BLaER1 (cell line): ENCODE data around the gene ZFP91.

Source experiments
- H3K27ac ChIP-seq: shearing (Covaris generic); formaldehyde crosslinking; 2 replicates; pipeline ENCODE4 v1.8.1; 2022
- H3K27me3 ChIP-seq: shearing (Covaris generic); formaldehyde crosslinking; 2 replicates; pipeline ENCODE4 v1.8.1; 2022
- H3K36me3 ChIP-seq: shearing (Covaris generic); formaldehyde crosslinking; 2 replicates; pipeline ENCODE4 v1.8.1; 2022
- H3K4me1 ChIP-seq: shearing (Covaris generic); formaldehyde crosslinking; 2 replicates; pipeline ENCODE4 v1.8.1; 2022
- H3K4me2 ChIP-seq: shearing (Covaris generic); formaldehyde crosslinking; 2 replicates; pipeline ENCODE4 v1.8.1; 2022
- H3K4me3 ChIP-seq: shearing (Covaris generic); formaldehyde crosslinking; 2 replicates; pipeline ENCODE4 v1.8.1; 2022
- H3K9ac ChIP-seq: shearing (Covaris generic); formaldehyde crosslinking; 2 replicates; pipeline ENCODE4 v1.8.1; 2022
- H3K9me3 ChIP-seq: shearing (Covaris generic); formaldehyde crosslinking; 2 replicates; pipeline ENCODE4 v1.8.1; 2022
- H4K20me1 ChIP-seq: shearing (Covaris generic); formaldehyde crosslinking; 2 replicates; pipeline ENCODE4 v1.8.1; 2022
- Cebpa-rat ChIP-seq: shearing (Covaris generic); IDR thresholded peaks from 2 replicates; pipeline ENCODE4 v1.8.1; 2022

Gene ZFP91

GRCh38 chr11:58573451-58574104 lies 5.3 kb upstream of the ZFP91 start:
- TF ChIP-seq Cebpa-rat = no peak
- Histone ChIP-seq H3K4me2 (peak overlapping the region; percentile 92), H3K36me3 (peaks cover 4% of the 10 kb centered on the region; the same call in 1 of the 2 replicates), H3K9ac (no peak overlapping the region; the same call in 1 of the 2 replicates), H3K27ac (peak overlapping the region; percentile 100), H3K9me3 (no peaks in the 10 kb centered on the region), H3K4me1 (peaks cover 45% of the 10 kb centered on the region), H4K20me1 (no peaks in the 10 kb centered on the region), H3K4me3 (peak overlapping the region; percentile 45), H3K27me3 (no peaks in the 10 kb centered on the region)

- H3K9ac ChIP-seq = peak overlapping the region; percentile 39; the same call in 1 of the 2 replicates
- H3K27ac ChIP-seq = peak overlapping the region; percentile 100
- H3K9me3 ChIP-seq = no peaks in the 10 kb centered on the region
- peaks cover 2% of the 10 kb centered on the region; the same call in 1 of the 2 replicates for H3K36me3 ChIP-seq
- H3K4me1 ChIP-seq = peaks cover 45% of the 10 kb centered on the region
- peak overlapping the region; percentile 92 for H3K4me2 ChIP-seq
- H4K20me1 ChIP-seq = peaks cover 2% of the 10 kb centered on the region
- H3K4me3 ChIP-seq = peak overlapping the region; percentile 98; the same call in 1 of the 2 replicates
- no peak for TF ChIP-seq Cebpa-rat
- no peaks in the 10 kb centered on the region for H3K27me3 ChIP-seq
Observed at GRCh38 chr11:58574881-58575280, 4.0 kb upstream of the ZFP91 start.

GRCh38 chr11:58575377-58576020 lies 3.4 kb upstream of the ZFP91 start, which contains the start of gene LPXN:
Gene LPXN, minus strand, starts transcription at chr11:58575856. Its CDS starts 84 bp downstream, at chr11:58575772.
- no peak for TF ChIP-seq Cebpa-rat
- H3K4me3 ChIP-seq = peak within 1 kb of the TSS; percentile 98
- H3K36me3 ChIP-seq = no peaks in the 10 kb centered on the region
- H3K27me3 ChIP-seq = no peaks in the 10 kb centered on the region
- H3K9me3 ChIP-seq = no peaks in the 10 kb centered on the region
- H4K20me1 ChIP-seq = peaks cover 8% of the 10 kb centered on the region
- peak within 1 kb of the TSS; percentile 100 for H3K27ac ChIP-seq
- peak within 1 kb of the TSS; percentile 100 for H3K9ac ChIP-seq
- peaks cover 47% of the 10 kb centered on the region for H3K4me1 ChIP-seq
- peak within 1 kb of the TSS; percentile 92 for H3K4me2 ChIP-seq

- Histone ChIP-seq H3K9me3 (no peaks in the 10 kb centered on the region), H4K20me1 (peaks cover 23% of the 10 kb centered on the region), H3K36me3 (0 out of 2 replicates have a peak, but pooled peaks cover 6% of the 10 kb centered on the region), H3K27ac (peak overlapping the region; percentile 100), H3K4me2 (peak overlapping the region; percentile 92), H3K9ac (peak overlapping the region; percentile 100), H3K4me1 (peaks cover 62% of the 10 kb centered on the region), H3K4me3 (peak overlapping the region; percentile 98), H3K27me3 (no peaks in the 10 kb centered on the region)
- no peak for TF ChIP-seq Cebpa-rat
Observed at GRCh38 chr11:58576887-58577471, 1.9 kb upstream of the ZFP91 start.

- peak; percentile 76 for TF ChIP-seq Cebpa-rat
- peak overlapping the region; percentile 100 for H3K9ac ChIP-seq
- H3K27ac ChIP-seq = peak overlapping the region; percentile 100
Observed at GRCh38 chr11:58577555-58578135, 1.2 kb upstream of the ZFP91 start.

GRCh38 chr11:58578136-58578634 lies 678 bp upstream of the ZFP91 start:
- TF ChIP-seq Cebpa-rat = no peak

More at GRCh38 chr11:58577555-58578135, 1.2 kb upstream of the ZFP91 start:
- Histone ChIP-seq H3K4me3 (peak overlapping the region; percentile 98), H3K36me3 (0 out of 2 replicates have a peak, but pooled peaks cover 6% of the 10 kb centered on the region), H3K27me3 (no peaks in the 10 kb centered on the region), H3K9me3 (no peaks in the 10 kb centered on the region), H4K20me1 (peaks cover 30% of the 10 kb centered on the region), H3K4me2 (peak overlapping the region; percentile 92), H3K4me1 (peaks cover 67% of the 10 kb centered on the region)

GRCh38 chr11:58579192-58580129 lies 598 bp downstream of the ZFP91 start:
- H3K27ac ChIP-seq = peak overlapping the region; percentile 100
- peak overlapping the region; percentile 91 for H3K4me2 ChIP-seq
- H3K9me3 ChIP-seq = no peaks in the 10 kb centered on the region
- peak; percentile 74; the same call in 1 of the 2 replicates for TF ChIP-seq Cebpa-rat
- H3K4me3 ChIP-seq = peak overlapping the region; percentile 98
- peak overlapping the region; percentile 100 for H3K9ac ChIP-seq
- H3K36me3 ChIP-seq = peaks cover 7% of the 10 kb centered on the region; the same call in 1 of the 2 replicates
- H4K20me1 ChIP-seq = peaks cover 48% of the 10 kb centered on the region
- peaks cover 55% of the 10 kb centered on the region for H3K4me1 ChIP-seq
- H3K27me3 ChIP-seq = no peaks in the 10 kb centered on the region

More at GRCh38 chr11:58578136-58578634, 678 bp upstream of the ZFP91 start:
- no peaks in the 10 kb centered on the region for H3K27me3 ChIP-seq
- H3K36me3 ChIP-seq = 0 out of 2 replicates have a peak, but pooled peaks cover 6% of the 10 kb centered on the region
- H3K4me3 ChIP-seq = peak overlapping the region; percentile 98
- H3K4me1 ChIP-seq = peaks cover 67% of the 10 kb centered on the region
- no peaks in the 10 kb centered on the region for H3K9me3 ChIP-seq
- H3K9ac ChIP-seq = peak overlapping the region; percentile 100
- peak overlapping the region; percentile 100 for H3K27ac ChIP-seq
- peaks cover 35% of the 10 kb centered on the region for H4K20me1 ChIP-seq
- peak overlapping the region; percentile 92 for H3K4me2 ChIP-seq

GRCh38 chr11:58580311-58580710 lies 1.4 kb downstream of the ZFP91 start:
- H3K4me3 ChIP-seq = peak overlapping the region; percentile 98
- H3K36me3 ChIP-seq = peaks cover 13% of the 10 kb centered on the region; the same call in 1 of the 2 replicates
- H3K9me3 ChIP-seq = no peaks in the 10 kb centered on the region
- H3K4me1 ChIP-seq = peaks cover 46% of the 10 kb centered on the region
- H3K27ac ChIP-seq = peak overlapping the region; percentile 100
- no peak for TF ChIP-seq Cebpa-rat
- H3K27me3 ChIP-seq = no peaks in the 10 kb centered on the region
- peak overlapping the region; percentile 100 for H3K9ac ChIP-seq
- H3K4me2 ChIP-seq = peak overlapping the region; percentile 91
- H4K20me1 ChIP-seq = peaks cover 56% of the 10 kb centered on the region
